A549 (cell line): ENCODE measurements around the gene MGAT5B. TPM values are rescaled to one million over a fixed set of nuclear protein-coding genes. Genes with fewer than 3 reads are reported as not detected.
A peak's percentile ranks its signal among the peaks of the same experiment; 100 is the strongest.

Experiments used
- ATAC-seq, 2 experiments: fragments of 200-7000 bp in 1 of 2; fragments of >200 bp in 1 of 2; cut with Nextera tagmentation in 1 of 2; cut with Tn5 transposase in 1 of 2; 3 replicates each; pipeline versions ENCODE4 v1.8.0 to v1.9.1; 2018 to 2020; ENCODE audit warnings: mild to moderate bottlenecking in 1 of 2, moderate library complexity in 1 of 2
- CTCF ChIA-PET: fragments of 300-600 bp; sonication (Branson Sonifier 250); formaldehyde crosslinking; extraction: SDS; loops from one replicate; lab custom pipeline; 2021; ENCODE audit warnings: antibody characterized with exemption, inconsistent platforms; lab: Yijun Ruan, JAX
- POLR2A ChIA-PET: fragments of 350-600 bp; formaldehyde crosslinking; extraction: SDS; loops from one replicate; lab custom pipeline; 2021; ENCODE audit warnings: antibody characterized with exemption, inconsistent platforms; lab: Yijun Ruan, JAX
- DNase-seq, 2 experiments: peaks; one replicate each; pipeline versions ENCODE4 v3.0.0 to v3.0.0-alpha.2; 2011 to 2016; ENCODE audit warnings: low read depth in 1 of 2, low spot score in 1 of 2
- FAIRE-seq: peaks from 2 replicates; lab custom pipeline; 2011; peaks lifted over from hg19 to GRCh38; lab: Jason Lieb, UNC
- H3K27ac ChIP-seq, 2 experiments: fragments of >200 bp; sonication (Bioruptor Twin); formaldehyde crosslinking; 3 replicates each; pipeline ENCODE4 v1.5.1; 2016 to 2017
- H3K4me1 ChIP-seq: fragments of >200 bp; sonication (Bioruptor Twin); formaldehyde crosslinking; 3 replicates; pipeline ENCODE4 v1.6.1; 2016
- H3K4me2 ChIP-seq: fragments of >200 bp; sonication (Bioruptor Twin); formaldehyde crosslinking; 3 replicates; pipeline ENCODE4 v1.6.1; 2016
- H3K4me3 ChIP-seq: fragments of >200 bp; sonication (Bioruptor Twin); formaldehyde crosslinking; 3 replicates; pipeline ENCODE4 v1.5.1; 2016
- H3K9me3 ChIP-seq: fragments of >200 bp; sonication (Bioruptor Twin); formaldehyde crosslinking; 3 replicates; pipeline ENCODE4 v1.6.1; 2016
- CBX2 ChIP-seq: fragments of 200-600 bp; sonication (generic); IDR thresholded peaks from 2 replicates; pipeline ENCODE4 v1.6.1; 2016; ENCODE audit warnings: low read depth, mild to moderate bottlenecking, borderline replicate concordance
- CHD2 ChIP-seq: fragments of 150-350 bp; IDR thresholded peaks from 2 replicates; pipeline ENCODE4 v1.6.1; 2014; ENCODE audit warnings: low read length; ENCODE audit not compliant: partially characterized antibody
- CHD4 ChIP-seq: fragments of 200-600 bp; sonication (generic); IDR thresholded peaks from 2 replicates; pipeline ENCODE4 v1.6.1; 2016; ENCODE audit warnings: antibody characterized with exemption, mild to moderate bottlenecking, borderline replicate concordance
- EHF ChIP-seq: fragments of 250-450 bp; sonication (Bioruptor Pico); IDR thresholded peaks from 2 replicates; pipeline ENCODE4 v1.5.0; 2020; ENCODE audit warnings: mild to moderate bottlenecking
- ESRRA ChIP-seq: fragments of 150-350 bp; IDR thresholded peaks from 2 replicates; pipeline ENCODE4 v1.6.1; 2014; ENCODE audit warnings: mild to moderate bottlenecking, low read length, borderline replicate concordance
- FOSB ChIP-seq: fragments of 250-450 bp; sonication (Bioruptor Pico); IDR thresholded peaks from 2 replicates; pipeline ENCODE4 v1.5.0; 2020; ENCODE audit warnings: mild to moderate bottlenecking, moderate library complexity
- FOSL2 ChIP-seq, 2 experiments: fragments of 450-650 bp in 1 of 2; fragments of >200 bp in 1 of 2; sonication (Bioruptor Twin) in 1 of 2; formaldehyde crosslinking; IDR thresholded peaks; 2 replicates each; pipeline versions ENCODE4 v1.5.0 to v1.6.1; 2016 to 2020; ENCODE audit warnings: mild to moderate bottlenecking in 1 of 2, moderate library complexity in 1 of 2
- HEYL ChIP-seq: fragments of 250-450 bp; sonication (Bioruptor Pico); IDR thresholded peaks from 2 replicates; pipeline ENCODE4 v1.8.0; 2021; ENCODE audit warnings: mild to moderate bottlenecking, moderate library complexity
- HMGXB4 ChIP-seq: fragments of 250-450 bp; sonication (Bioruptor Pico); IDR thresholded peaks from 2 replicates; pipeline ENCODE4 v1.5.0; 2021; ENCODE audit warnings: mild to moderate bottlenecking, moderate library complexity, borderline replicate concordance
- HOXB5 ChIP-seq: fragments of 250-450 bp; sonication (Bioruptor Pico); IDR thresholded peaks from 2 replicates; pipeline ENCODE4 v1.5.0; 2020; ENCODE audit warnings: mild to moderate bottlenecking, moderate library complexity
- MAFK ChIP-seq: fragments of 450-650 bp; IDR thresholded peaks from 2 replicates; pipeline ENCODE4 v1.6.1; 2014; ENCODE audit not compliant: partially characterized antibody
- NPAS2 ChIP-seq: fragments of 250-450 bp; sonication (Bioruptor Pico); IDR thresholded peaks from 2 replicates; pipeline ENCODE4 v1.8.0; 2022; ENCODE audit warnings: mild to moderate bottlenecking, moderate library complexity, borderline replicate concordance
- RAD21 ChIP-seq, 2 experiments: fragments of >200 bp in 1 of 2; sonication (Bioruptor Twin) in 1 of 2; formaldehyde crosslinking in 1 of 2; IDR thresholded peaks in 1 of 2; conservative IDR thresholded peaks in 1 of 2; 2 replicates in 1 of 2; 3 replicates in 1 of 2; pipeline ENCODE4 v1.6.1; 2012 to 2018; ENCODE audit warnings: inconsistent platforms in 1 of 2
- RFX5 ChIP-seq: fragments of 450-650 bp; IDR thresholded peaks from 2 replicates; pipeline ENCODE4 v1.7.1; 2014; ENCODE audit warnings: antibody characterized with exemption, mild to moderate bottlenecking, moderate library complexity
- RNF2 ChIP-seq: fragments of 200-600 bp; sonication (generic); IDR thresholded peaks from 2 replicates; pipeline ENCODE4 v1.6.1; 2016; ENCODE audit warnings: low read depth, mild to moderate bottlenecking, antibody characterized with exemption, moderate library complexity, borderline replicate concordance
- SMC3 ChIP-seq: fragments of >200 bp; sonication (Bioruptor Twin); formaldehyde crosslinking; IDR thresholded peaks from 3 replicates; pipeline ENCODE4 v1.6.1; 2018; ENCODE audit warnings: inconsistent platforms
- SREBF2 ChIP-seq: fragments of 450-650 bp; IDR thresholded peaks from 2 replicates; pipeline ENCODE4 v1.6.1; 2014; ENCODE audit warnings: mild to moderate bottlenecking, moderate library complexity
- TFCP2L1 ChIP-seq: fragments of 250-450 bp; sonication (Bioruptor Pico); IDR thresholded peaks from 2 replicates; pipeline ENCODE4 v1.5.0; 2021; ENCODE audit warnings: mild to moderate bottlenecking
- TP53 ChIP-seq: fragments of 250-450 bp; sonication (Bioruptor Pico); IDR thresholded peaks from 2 replicates; pipeline ENCODE4 v1.5.0; 2021; ENCODE audit warnings: mild to moderate bottlenecking, moderate library complexity
- ZC3H11A ChIP-seq: fragments of 450-650 bp; IDR thresholded peaks from 2 replicates; pipeline ENCODE4 v1.6.1; 2014; ENCODE audit warnings: antibody characterized with exemption, mild to moderate bottlenecking
- WGBS: methylation state at CpG from one replicate; pipeline ENCODE4 v1.1.6; 2017; ENCODE audit errors: missing lambda C conversion rate; 5-methylcytosine and 5-hydroxymethylcytosine counted together
- polyA plus RNA-seq, 4 experiments: library from polyadenylated mRNA; depleted of rRNA in 3 of 4; stranded (reverse); fragments of >200 nt; fragmentation: RNase III in 1 of 4; extraction: RNeasy Plus Mini Kit Qiagen cat#74134 plus additional on column Dnase treatment in 1 of 4; gene quantifications; 2 replicates in 3 of 4; 3 replicates in 1 of 4; pipeline ENCODE4 v1.2.3, GENCODE V29; 2011 to 2017
- TF ChIP-seq, protein P1 (sequence below): fragments of >200 bp; sonication (Bioruptor Twin); formaldehyde crosslinking; IDR thresholded peaks from 2 replicates; pipeline ENCODE4 v1.6.1; 2016
- TF ChIP-seq, protein P2 (sequence below): fragments of 150-350 bp; IDR thresholded peaks from 2 replicates; pipeline ENCODE4 v1.6.1; 2014; ENCODE audit warnings: low read depth, mild to moderate bottlenecking, low read length

Gene MGAT5B
- polyA plus RNA-seq, 2 of the 4 experiments (the other 2 are of a cell fraction): 7.6 to 22.8 TPM

DNA sequence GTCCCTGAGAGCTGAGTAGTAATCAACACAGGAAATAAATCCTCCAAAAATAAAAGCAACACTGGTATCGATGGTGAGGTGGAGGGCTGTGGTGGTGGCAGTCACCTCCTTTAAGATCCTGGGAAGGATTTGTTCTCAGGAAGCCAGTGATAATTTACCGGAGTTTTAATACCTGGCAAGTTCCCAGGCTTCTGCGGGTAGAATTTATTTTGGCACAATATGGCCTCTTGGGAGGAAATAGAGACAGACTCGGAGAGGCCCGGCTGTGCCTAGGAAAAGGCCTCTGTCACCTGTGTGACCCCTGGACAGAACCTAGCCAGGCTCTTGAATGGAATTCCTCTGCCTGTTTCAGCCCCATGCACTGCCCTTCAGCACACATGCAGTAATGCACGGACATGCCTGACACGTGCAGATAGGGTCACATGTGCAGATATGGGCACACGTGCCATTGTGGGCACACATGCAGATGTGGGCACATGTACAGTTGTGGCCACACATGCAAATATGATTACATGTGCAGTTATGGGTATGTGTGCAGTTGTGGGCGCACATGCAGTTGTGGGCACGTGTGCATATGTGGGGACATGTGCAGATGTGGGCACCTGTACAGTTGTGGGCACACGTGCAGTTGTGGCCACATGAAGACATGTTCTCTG is 33.5 kb downstream of the MGAT5B start:
- 74% methylated on average over 11 of the region's 11 CpGs for WGBS
- H3K4me2 ChIP-seq: no peak overlapping the region
- ChIA-PET CTCF (interaction anchor here (0.7 to 4.9 kb wide), 3 partner anchors 34 to 163 kb away, joined by 3 to 17 read pairs (median 8); partner anchors contain the start of gene MGAT5B), POLR2A (no interaction called here)
- TF ChIP-seq CHD2 (no peak), MAFK (peak; percentile 38)
- no peak for FAIRE-seq
- no peak overlapping the region for H3K27ac ChIP-seq
- DNase-seq: no peak
- no peak for ATAC-seq
- H3K9me3 ChIP-seq: no peaks in the 10 kb centered on the region
- H3K4me1 ChIP-seq: no peaks in the 10 kb centered on the region
- no peak overlapping the region for H3K4me3 ChIP-seq

GRCh38 chr17:76902476-76902875 is 34.3 kb downstream of the MGAT5B start:
- TF ChIP-seq NPAS2 (CRISPR knock-in tag): no peak
- TF ChIP-seq CHD4: no peak
- H3K4me3 ChIP-seq: no peak overlapping the region
- no peaks in the 10 kb centered on the region for H3K4me1 ChIP-seq
- ChIA-PET POLR2A (no interaction called here), CTCF (interaction anchor here (1.5 to 4.9 kb wide), 3 partner anchors 19 to 154 kb away, joined by 3 to 17 read pairs (median 8); partner anchors contain the start of gene MGAT5B)
- 87% methylated on average over 12 of the region's 14 CpGs for WGBS
- H3K27ac ChIP-seq: no peak overlapping the region
- DNase-seq (no peak), FAIRE-seq (no peak), ATAC-seq (no peak)
- H3K9me3 ChIP-seq: no peaks in the 10 kb centered on the region
- no peak overlapping the region for H3K4me2 ChIP-seq

- no peaks in the 10 kb centered on the region for H3K4me1 ChIP-seq
- ChIA-PET POLR2A (no interaction called here), CTCF (interaction anchor here (1.1 to 4.9 kb wide), 4 partner anchors 20 to 164 kb away, joined by 3 to 17 read pairs (median 6); partner anchors contain the start of gene MGAT5B)
- no peaks in the 10 kb centered on the region for H3K9me3 ChIP-seq
- no peak overlapping the region; a peak in 1 of 6 replicates for H3K27ac ChIP-seq
- 0 out of 6 replicates have a peak, but pooled peaks of 1 of the 2 experiments have one; percentile 10 for ATAC-seq
- no peak for DNase-seq
- H3K4me3 ChIP-seq: no peak overlapping the region
- no peak overlapping the region for H3K4me2 ChIP-seq
- 75% methylated on average over 8 of the region's 9 CpGs for WGBS
- TF ChIP-seq FOSL2 (IDR thresholded peaks at IDR 0.05) (no peak), FOSL2 (CRISPR knock-in tag; IDR thresholded peaks at IDR 0.05) (no peak), EHF (CRISPR knock-in tag) (no peak), FOSB (CRISPR knock-in tag) (no peak), CHD4 (no peak), RAD21 (conservative IDR thresholded peaks at IDR 0.05 in 1 of 2, IDR thresholded peaks at IDR 0.05 in 1 of 2) (no peak), RNF2 (no peak), HMGXB4 (CRISPR knock-in tag) (no peak), TFCP2L1 (no peak), RFX5 (no peak)
- TF ChIP-seq, protein P1, sequence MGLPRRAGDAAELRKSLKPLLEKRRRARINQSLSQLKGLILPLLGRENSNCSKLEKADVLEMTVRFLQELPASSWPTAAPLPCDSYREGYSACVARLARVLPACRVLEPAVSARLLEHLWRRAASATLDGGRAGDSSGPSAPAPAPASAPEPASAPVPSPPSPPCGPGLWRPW: no peak
- no peak for FAIRE-seq
Measured at GRCh38 chr17:76903631-76904030, 35.4 kb downstream of the MGAT5B start.

DNA sequence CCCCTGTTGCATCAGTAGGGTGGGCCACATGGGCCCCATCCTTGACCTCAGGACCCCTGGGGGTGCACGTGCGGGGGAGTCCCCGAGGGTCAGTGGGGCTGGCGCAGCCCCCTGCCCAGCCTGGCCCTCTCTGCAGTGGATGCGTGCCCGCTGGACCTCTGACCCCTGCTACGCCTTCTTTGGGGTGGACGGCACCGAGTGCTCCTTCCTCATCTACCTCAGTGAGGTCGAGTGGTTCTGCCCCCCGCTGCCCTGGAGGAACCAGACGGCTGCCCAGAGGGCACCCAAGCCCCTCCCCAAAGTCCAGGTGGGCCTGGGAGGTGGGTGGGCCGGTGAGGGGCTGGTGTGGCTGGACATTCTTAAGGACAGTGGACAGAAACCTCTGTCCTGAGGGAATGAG is 35.9 kb downstream of the MGAT5B start:
- no peak overlapping the region for H3K4me3 ChIP-seq
- 78% methylated on average over 12 of the region's 13 CpGs for WGBS
- no peaks in the 10 kb centered on the region for H3K9me3 ChIP-seq
- no peak for DNase-seq
- no peak overlapping the region; a peak in 1 of 6 replicates for H3K27ac ChIP-seq
- POLR2A ChIA-PET: no interaction called here
- no peaks in the 10 kb centered on the region for H3K4me1 ChIP-seq
- no peak for FAIRE-seq
- H3K4me2 ChIP-seq: no peak overlapping the region
- TF ChIP-seq RNF2 (no peak), CBX2 (no peak), SMC3 (no peak), TP53 (CRISPR knock-in tag) (no peak), ESRRA (no peak), HOXB5 (CRISPR knock-in tag) (no peak), HEYL (CRISPR knock-in tag) (no peak), NPAS2 (CRISPR knock-in tag) (no peak), ZC3H11A (no peak), SREBF2 (no peak)
- TF ChIP-seq, protein P2, sequence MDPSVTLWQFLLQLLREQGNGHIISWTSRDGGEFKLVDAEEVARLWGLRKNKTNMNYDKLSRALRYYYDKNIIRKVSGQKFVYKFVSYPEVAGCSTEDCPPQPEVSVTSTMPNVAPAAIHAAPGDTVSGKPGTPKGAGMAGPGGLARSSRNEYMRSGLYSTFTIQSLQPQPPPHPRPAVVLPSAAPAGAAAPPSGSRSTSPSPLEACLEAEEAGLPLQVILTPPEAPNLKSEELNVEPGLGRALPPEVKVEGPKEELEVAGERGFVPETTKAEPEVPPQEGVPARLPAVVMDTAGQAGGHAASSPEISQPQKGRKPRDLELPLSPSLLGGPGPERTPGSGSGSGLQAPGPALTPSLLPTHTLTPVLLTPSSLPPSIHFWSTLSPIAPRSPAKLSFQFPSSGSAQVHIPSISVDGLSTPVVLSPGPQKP: no peak
- TF ChIP-seq, all 56 proteins: peak for 0
- CTCF ChIA-PET: interaction anchor here (1.1 to 4.9 kb wide), 6 partner anchors 20 to 184 kb away, joined by 3 to 17 read pairs (median 6); partner anchors contain the start of gene MGAT5B
- ATAC-seq: no peak
